HepG2 (cell line): ENCODE results near the gene ACTL8. TPM values are rescaled to one million over a fixed set of nuclear protein-coding genes. Genes with fewer than 3 reads are reported as not detected.

Experiments
- HDAC1 ChIP-seq: sonication (generic); formaldehyde crosslinking; IDR thresholded peaks from 2 replicates; pipeline ENCODE4 v1.5.1; 2020; ENCODE audit warnings: mild to moderate bottlenecking, missing genetic modification reagents
- NAIF1 ChIP-seq: sonication (generic); formaldehyde crosslinking; IDR thresholded peaks from 2 replicates; pipeline ENCODE4 v1.5.0; 2020; ENCODE audit warnings: mild to moderate bottlenecking, missing genetic modification reagents, borderline replicate concordance
- SOX5 ChIP-seq: IDR thresholded peaks from 2 replicates; pipeline ENCODE4 v1.6.1; 2016; ENCODE audit warnings: borderline replicate concordance
- ZNF549 ChIP-seq: sonication (generic); formaldehyde crosslinking; IDR thresholded peaks from 2 replicates; pipeline ENCODE4 v1.5.0; 2020; ENCODE audit warnings: missing genetic modification reagents
- polyA plus RNA-seq, 8 experiments: library from polyadenylated mRNA; depleted of rRNA in 3 of 8; stranded (reverse) in 7 of 8; unstranded in 1 of 8; fragments of >200 nt; fragmentation: Illumina TruSeq in 4 of 8; extraction: Trizol in 4 of 8; gene quantifications; 2 replicates each; pipeline versions ENCODE4 v1.2.1 to v1.2.3, GENCODE V29; 2011 to 2016; ENCODE audit warnings: low read depth in 4 of 8, missing spikeins in 1 of 8, mixed read lengths in 1 of 8; ENCODE audit not compliant: insufficient read depth in 1 of 8
- total RNA-seq, 5 experiments: library from RNA; depleted of rRNA; stranded (reverse); fragments of >200 nt; fragmentation: Illumina TruSeq; extraction: Trizol; gene quantifications; 2 replicates each; pipeline ENCODE4 v1.2.3, GENCODE V29; 2016; ENCODE audit warnings: low read depth in 1 of 5
- TF ChIP-seq, protein P1 (sequence below): sonication (generic); formaldehyde crosslinking; IDR thresholded peaks from 2 replicates; pipeline ENCODE4 v1.9.0; 2022; ENCODE audit warnings: missing genetic modification reagents, mild to moderate bottlenecking, borderline replicate concordance
- TF ChIP-seq, protein P2 (sequence below), 2 experiments: sonication (generic) in 1 of 2; formaldehyde crosslinking in 1 of 2; IDR thresholded peaks; 2 replicates each; pipeline versions ENCODE4 v1.5.1 to v1.6.1; 2011 to 2020; ENCODE audit warnings: borderline replicate concordance in 1 of 2, low read depth in 1 of 2, low read length in 1 of 2, mild to moderate bottlenecking in 1 of 2, missing genetic modification reagents in 1 of 2, moderate library complexity in 1 of 2
- TF ChIP-seq, protein P3 (sequence below): sonication (generic); formaldehyde crosslinking; IDR thresholded peaks from 2 replicates; pipeline ENCODE4 v1.4.0; 2020; ENCODE audit warnings: mild to moderate bottlenecking, missing genetic modification reagents
- TF ChIP-seq, protein P4 (sequence below): sonication (generic); formaldehyde crosslinking; conservative IDR thresholded peaks from 2 replicates; pipeline ENCODE4 v1.4.0; 2020; ENCODE audit warnings: missing genetic modification reagents
- TF ChIP-seq, protein P5 (sequence below): sonication (generic); formaldehyde crosslinking; IDR thresholded peaks from 2 replicates; pipeline ENCODE4; 2020; ENCODE audit warnings: missing genetic modification reagents, mild to moderate bottlenecking, borderline replicate concordance

Gene ACTL8
- total and polyA plus RNA-seq, 2 of the 13 experiments (the other 11 are each of a cell fraction or from before 2014, with no cell fraction given), result 0.09 to 0.64 TPM

DNA sequence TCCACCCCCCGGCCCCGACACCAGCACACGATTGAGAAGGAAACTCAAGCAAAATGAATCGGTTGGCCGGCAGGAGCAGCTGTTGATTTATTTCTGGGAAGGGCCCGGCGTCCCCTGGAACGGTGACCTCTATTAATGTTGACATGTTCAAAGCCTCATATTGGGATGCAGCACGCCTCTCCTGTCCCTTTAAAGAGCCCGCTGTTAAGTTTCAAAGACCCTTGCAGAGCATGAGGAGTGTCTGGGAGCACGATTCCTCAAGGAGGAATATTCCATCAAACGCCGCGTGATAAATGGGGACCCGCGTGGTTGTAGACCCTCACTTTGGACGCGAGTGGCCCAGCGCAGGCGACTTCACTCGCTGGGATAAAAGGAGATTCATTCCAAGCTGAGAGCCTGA is 21.5 kb upstream of the ACTL8 start (continued):
- TF ChIP-seq, protein P1, sequence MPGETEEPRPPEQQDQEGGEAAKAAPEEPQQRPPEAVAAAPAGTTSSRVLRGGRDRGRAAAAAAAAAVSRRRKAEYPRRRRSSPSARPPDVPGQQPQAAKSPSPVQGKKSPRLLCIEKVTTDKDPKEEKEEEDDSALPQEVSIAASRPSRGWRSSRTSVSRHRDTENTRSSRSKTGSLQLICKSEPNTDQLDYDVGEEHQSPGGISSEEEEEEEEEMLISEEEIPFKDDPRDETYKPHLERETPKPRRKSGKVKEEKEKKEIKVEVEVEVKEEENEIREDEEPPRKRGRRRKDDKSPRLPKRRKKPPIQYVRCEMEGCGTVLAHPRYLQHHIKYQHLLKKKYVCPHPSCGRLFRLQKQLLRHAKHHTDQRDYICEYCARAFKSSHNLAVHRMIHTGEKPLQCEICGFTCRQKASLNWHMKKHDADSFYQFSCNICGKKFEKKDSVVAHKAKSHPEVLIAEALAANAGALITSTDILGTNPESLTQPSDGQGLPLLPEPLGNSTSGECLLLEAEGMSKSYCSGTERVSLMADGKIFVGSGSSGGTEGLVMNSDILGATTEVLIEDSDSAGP (CRISPR knock-in tag), result no peak
- TF ChIP-seq, protein P2, sequence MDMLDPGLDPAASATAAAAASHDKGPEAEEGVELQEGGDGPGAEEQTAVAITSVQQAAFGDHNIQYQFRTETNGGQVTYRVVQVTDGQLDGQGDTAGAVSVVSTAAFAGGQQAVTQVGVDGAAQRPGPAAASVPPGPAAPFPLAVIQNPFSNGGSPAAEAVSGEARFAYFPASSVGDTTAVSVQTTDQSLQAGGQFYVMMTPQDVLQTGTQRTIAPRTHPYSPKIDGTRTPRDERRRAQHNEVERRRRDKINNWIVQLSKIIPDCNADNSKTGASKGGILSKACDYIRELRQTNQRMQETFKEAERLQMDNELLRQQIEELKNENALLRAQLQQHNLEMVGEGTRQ (IDR thresholded peaks at IDR 0.05; ENCODE audit: low read depth, low read length), result no peak
- TF ChIP-seq, protein P2 (CRISPR knock-in tag; IDR thresholded peaks at IDR 0.05; ENCODE audit: borderline replicate concordance), result no peak
- TF ChIP-seq, protein P3, sequence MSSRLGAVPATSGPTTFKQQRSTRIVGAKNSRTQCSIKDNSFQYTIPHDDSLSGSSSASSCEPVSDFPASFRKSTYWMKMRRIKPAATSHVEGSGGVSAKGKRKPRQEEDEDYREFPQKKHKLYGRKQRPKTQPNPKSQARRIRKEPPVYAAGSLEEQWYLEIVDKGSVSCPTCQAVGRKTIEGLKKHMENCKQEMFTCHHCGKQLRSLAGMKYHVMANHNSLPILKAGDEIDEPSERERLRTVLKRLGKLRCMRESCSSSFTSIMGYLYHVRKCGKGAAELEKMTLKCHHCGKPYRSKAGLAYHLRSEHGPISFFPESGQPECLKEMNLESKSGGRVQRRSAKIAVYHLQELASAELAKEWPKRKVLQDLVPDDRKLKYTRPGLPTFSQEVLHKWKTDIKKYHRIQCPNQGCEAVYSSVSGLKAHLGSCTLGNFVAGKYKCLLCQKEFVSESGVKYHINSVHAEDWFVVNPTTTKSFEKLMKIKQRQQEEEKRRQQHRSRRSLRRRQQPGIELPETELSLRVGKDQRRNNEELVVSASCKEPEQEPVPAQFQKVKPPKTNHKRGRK (CRISPR knock-in tag), result no peak
- no peak for TF ChIP-seq SOX5 (CRISPR knock-in tag)
- TF ChIP-seq, protein P4, sequence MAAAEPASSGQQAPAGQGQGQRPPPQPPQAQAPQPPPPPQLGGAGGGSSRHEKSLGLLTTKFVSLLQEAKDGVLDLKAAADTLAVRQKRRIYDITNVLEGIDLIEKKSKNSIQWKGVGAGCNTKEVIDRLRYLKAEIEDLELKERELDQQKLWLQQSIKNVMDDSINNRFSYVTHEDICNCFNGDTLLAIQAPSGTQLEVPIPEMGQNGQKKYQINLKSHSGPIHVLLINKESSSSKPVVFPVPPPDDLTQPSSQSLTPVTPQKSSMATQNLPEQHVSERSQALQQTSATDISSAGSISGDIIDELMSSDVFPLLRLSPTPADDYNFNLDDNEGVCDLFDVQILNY (CRISPR knock-in tag), result no peak
- TF ChIP-seq ZNF549, result no peak
- TF ChIP-seq, protein P5, sequence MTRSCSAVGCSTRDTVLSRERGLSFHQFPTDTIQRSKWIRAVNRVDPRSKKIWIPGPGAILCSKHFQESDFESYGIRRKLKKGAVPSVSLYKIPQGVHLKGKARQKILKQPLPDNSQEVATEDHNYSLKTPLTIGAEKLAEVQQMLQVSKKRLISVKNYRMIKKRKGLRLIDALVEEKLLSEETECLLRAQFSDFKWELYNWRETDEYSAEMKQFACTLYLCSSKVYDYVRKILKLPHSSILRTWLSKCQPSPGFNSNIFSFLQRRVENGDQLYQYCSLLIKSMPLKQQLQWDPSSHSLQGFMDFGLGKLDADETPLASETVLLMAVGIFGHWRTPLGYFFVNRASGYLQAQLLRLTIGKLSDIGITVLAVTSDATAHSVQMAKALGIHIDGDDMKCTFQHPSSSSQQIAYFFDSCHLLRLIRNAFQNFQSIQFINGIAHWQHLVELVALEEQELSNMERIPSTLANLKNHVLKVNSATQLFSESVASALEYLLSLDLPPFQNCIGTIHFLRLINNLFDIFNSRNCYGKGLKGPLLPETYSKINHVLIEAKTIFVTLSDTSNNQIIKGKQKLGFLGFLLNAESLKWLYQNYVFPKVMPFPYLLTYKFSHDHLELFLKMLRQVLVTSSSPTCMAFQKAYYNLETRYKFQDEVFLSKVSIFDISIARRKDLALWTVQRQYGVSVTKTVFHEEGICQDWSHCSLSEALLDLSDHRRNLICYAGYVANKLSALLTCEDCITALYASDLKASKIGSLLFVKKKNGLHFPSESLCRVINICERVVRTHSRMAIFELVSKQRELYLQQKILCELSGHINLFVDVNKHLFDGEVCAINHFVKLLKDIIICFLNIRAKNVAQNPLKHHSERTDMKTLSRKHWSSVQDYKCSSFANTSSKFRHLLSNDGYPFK (CRISPR knock-in tag), result no peak
- no peak for TF ChIP-seq NAIF1 (CRISPR knock-in tag)
- TF ChIP-seq HDAC1 (CRISPR knock-in tag), result no peak
